Measurements from ENCODE around the gene SRC. TPM values are rescaled to one million over a fixed set of nuclear protein-coding genes. Genes with fewer than 3 reads are reported as not detected.

The SRC gene
- total RNA-seq, 2 donors from 2014 or later: 102 to 123 TPM

- H3K4me1 ChIP-seq: no peaks in the 10 kb centered on the region
- H3K36me3 ChIP-seq: no peaks in the 10 kb centered on the region
- no peaks in the 10 kb centered on the region for H3K9me3 ChIP-seq
- no peaks in the 10 kb centered on the region for H3K27me3 ChIP-seq
- intact Hi-C loops (cut with DNase I): no loop called here
- no peak for TF ChIP-seq CTCF (IDR thresholded peaks at IDR 0.05)
- no peak overlapping the region for H3K27ac ChIP-seq
- DNase-seq: no peak
- no peak overlapping the region for H3K9ac ChIP-seq (ENCODE audit: low read depth in 2 of 2, low read length in 2 of 2)
- H3K4me3 ChIP-seq: no peak overlapping the region
Observed at GRCh38 chr20:37438464-37439222, 92.7 kb downstream of the SRC start.

GRCh38 chr20:37439223-37439933 is 93.4 kb downstream of the SRC start:
- TF ChIP-seq CTCF (IDR thresholded peaks at IDR 0.05): no peak
- H3K9me3 ChIP-seq: no peaks in the 10 kb centered on the region
- no peak overlapping the region for H3K27ac ChIP-seq
- no peaks in the 10 kb centered on the region for H3K27me3 ChIP-seq
- no peaks in the 10 kb centered on the region for H3K4me1 ChIP-seq
- H3K36me3 ChIP-seq: no peaks in the 10 kb centered on the region
- no peak overlapping the region for H3K4me3 ChIP-seq
- H3K9ac ChIP-seq (ENCODE audit: low read depth in 2 of 2, low read length in 2 of 2): no peak overlapping the region
- intact Hi-C loops (cut with DNase I): no loop called here
- no peak for DNase-seq

GRCh38 chr20:37441023-37441422 is 95.1 kb downstream of the SRC start:
- intact Hi-C loops (cut with DNase I): no loop called here
- Histone ChIP-seq H3K9ac (ENCODE audit: low read depth in 2 of 2, low read length in 2 of 2) (no peak overlapping the region), H3K36me3 (no peaks in the 10 kb centered on the region)

GRCh38 chr20:37442547-37442946 is 96.6 kb downstream of the SRC start:
- no peak overlapping the region for H3K9ac ChIP-seq (ENCODE audit: low read depth in 2 of 2, low read length in 2 of 2)
- no peak for TF ChIP-seq CTCF (IDR thresholded peaks at IDR 0.05)
- H3K27me3 ChIP-seq: no peaks in the 10 kb centered on the region
- no peaks in the 10 kb centered on the region for H3K9me3 ChIP-seq
- H3K4me1 ChIP-seq: no peaks in the 10 kb centered on the region
- no peak for DNase-seq
- H3K27ac ChIP-seq: no peak overlapping the region
- H3K36me3 ChIP-seq: no peaks in the 10 kb centered on the region
- H3K4me3 ChIP-seq: no peak overlapping the region
- intact Hi-C loops (cut with DNase I): no loop called here

More at GRCh38 chr20:37441023-37441422, 95.1 kb downstream of the SRC start:
- Histone ChIP-seq H3K9me3 (no peaks in the 10 kb centered on the region), H3K4me1 (no peaks in the 10 kb centered on the region), H3K27me3 (no peaks in the 10 kb centered on the region), H3K4me3 (no peak overlapping the region), H3K27ac (no peak overlapping the region)
- DNase-seq: no peak
- no peak for TF ChIP-seq CTCF (IDR thresholded peaks at IDR 0.05)

GRCh38 chr20:37442986-37443385 is 97.0 kb downstream of the SRC start:
- intact Hi-C loops (cut with DNase I): no loop called here
- H3K4me3 ChIP-seq: no peak overlapping the region
- no peaks in the 10 kb centered on the region for H3K27me3 ChIP-seq
- no peak for DNase-seq
- no peaks in the 10 kb centered on the region for H3K4me1 ChIP-seq
- no peak for TF ChIP-seq CTCF (IDR thresholded peaks at IDR 0.05)
- H3K9me3 ChIP-seq: no peaks in the 10 kb centered on the region
- H3K9ac ChIP-seq (ENCODE audit: low read depth in 2 of 2, low read length in 2 of 2): no peak overlapping the region
- H3K27ac ChIP-seq: no peak overlapping the region
- H3K36me3 ChIP-seq: no peaks in the 10 kb centered on the region

All from colonic mucosa (tissue), 4 donors.